Measurements from ENCODE around the gene SPEG.

- TF ChIP-seq CTCF (conservative IDR thresholded peaks at IDR 0.05; ENCODE audit: low read depth in 2 of 2) = peak; percentile 59 to 78
- no peak for TF ChIP-seq POLR2AphosphoS5 (IDR thresholded peaks at IDR 0.05; ENCODE audit: low read depth)
Measured at GRCh38 chr2:219490186-219490585, 55.5 kb downstream of the SPEG start.

All from GM23338 (cell line).